Measurements from ENCODE around the gene KRT6A. TPM values are rescaled to one million over a fixed set of nuclear protein-coding genes. Genes with fewer than 3 reads are reported as not detected.
"Not testable (repeated sequence)": the region's sequence is repeated elsewhere in the genome, so short reads cannot be mapped to it uniquely, and the experiment has no call there.

Gene KRT6A
- total and polyA plus RNA-seq, 10 of the 15 experiments (the other 5 are each of a cell fraction or from before 2014, with no cell fraction given), result 0.96 TPM; not detected in 9

DNA sequence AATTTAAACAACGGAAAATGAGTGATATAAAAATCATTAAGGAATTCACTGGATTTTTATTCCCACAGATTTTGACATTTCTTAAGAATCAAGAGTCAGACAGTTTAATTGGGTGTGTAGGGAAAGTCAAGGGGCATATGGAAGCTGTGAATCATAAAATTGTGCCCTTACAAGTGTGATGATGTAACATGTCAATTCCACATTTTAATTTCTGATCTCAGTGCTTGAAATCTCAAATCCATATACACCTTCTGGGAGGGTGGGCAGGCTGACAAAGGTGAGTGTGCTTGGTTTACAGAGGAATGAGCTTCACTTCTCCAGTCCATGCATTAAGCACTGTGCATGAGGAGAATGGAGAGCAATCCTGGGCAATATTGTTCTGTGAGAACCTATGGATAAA lies 1.0 kb upstream of the KRT6A start (continued):
- TF ChIP-seq, protein P1, sequence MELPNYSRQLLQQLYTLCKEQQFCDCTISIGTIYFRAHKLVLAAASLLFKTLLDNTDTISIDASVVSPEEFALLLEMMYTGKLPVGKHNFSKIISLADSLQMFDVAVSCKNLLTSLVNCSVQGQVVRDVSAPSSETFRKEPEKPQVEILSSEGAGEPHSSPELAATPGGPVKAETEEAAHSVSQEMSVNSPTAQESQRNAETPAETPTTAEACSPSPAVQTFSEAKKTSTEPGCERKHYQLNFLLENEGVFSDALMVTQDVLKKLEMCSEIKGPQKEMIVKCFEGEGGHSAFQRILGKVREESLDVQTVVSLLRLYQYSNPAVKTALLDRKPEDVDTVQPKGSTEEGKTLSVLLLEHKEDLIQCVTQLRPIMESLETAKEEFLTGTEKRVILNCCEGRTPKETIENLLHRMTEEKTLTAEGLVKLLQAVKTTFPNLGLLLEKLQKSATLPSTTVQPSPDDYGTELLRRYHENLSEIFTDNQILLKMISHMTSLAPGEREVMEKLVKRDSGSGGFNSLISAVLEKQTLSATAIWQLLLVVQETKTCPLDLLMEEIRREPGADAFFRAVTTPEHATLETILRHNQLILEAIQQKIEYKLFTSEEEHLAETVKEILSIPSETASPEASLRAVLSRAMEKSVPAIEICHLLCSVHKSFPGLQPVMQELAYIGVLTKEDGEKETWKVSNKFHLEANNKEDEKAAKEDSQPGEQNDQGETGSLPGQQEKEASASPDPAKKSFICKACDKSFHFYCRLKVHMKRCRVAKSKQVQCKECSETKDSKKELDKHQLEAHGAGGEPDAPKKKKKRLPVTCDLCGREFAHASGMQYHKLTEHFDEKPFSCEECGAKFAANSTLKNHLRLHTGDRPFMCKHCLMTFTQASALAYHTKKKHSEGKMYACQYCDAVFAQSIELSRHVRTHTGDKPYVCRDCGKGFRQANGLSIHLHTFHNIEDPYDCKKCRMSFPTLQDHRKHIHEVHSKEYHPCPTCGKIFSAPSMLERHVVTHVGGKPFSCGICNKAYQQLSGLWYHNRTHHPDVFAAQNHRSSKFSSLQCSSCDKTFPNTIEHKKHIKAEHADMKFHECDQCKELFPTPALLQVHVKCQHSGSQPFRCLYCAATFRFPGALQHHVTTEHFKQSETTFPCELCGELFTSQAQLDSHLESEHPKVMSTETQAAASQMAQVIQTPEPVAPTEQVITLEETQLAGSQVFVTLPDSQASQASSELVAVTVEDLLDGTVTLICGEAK (IDR thresholded peaks at IDR 0.05; ENCODE audit: borderline replicate concordance), result no peak
- TF ChIP-seq IKZF2 (IDR thresholded peaks at IDR 0.05) (no peak), CREB1 (IDR thresholded peaks at IDR 0.05; ENCODE audit: low read depth) (no peak), ZNF384 (IDR thresholded peaks at IDR 0.05; ENCODE audit: borderline replicate concordance, low read depth, low read length) (no peak)

- H3K4me2 ChIP-seq (ENCODE audit: control insufficient read depth, insufficient read depth); H3K79me2 ChIP-seq (ENCODE audit: control insufficient read depth, insufficient read depth, low read length); RAD21 ChIA-PET (ENCODE audit: unreplicated experiment); H3K4me3 ChIP-seq; H3K9me3 ChIP-seq (replicated peaks; ENCODE audit: control insufficient read depth, insufficient read depth, low read length); DNase-seq (ENCODE audit: low read depth, low spot score); BruUV-seq (replicated peaks); H3K36me3 ChIP-seq (ENCODE audit: control insufficient read depth in 2 of 2, insufficient read depth in 2 of 2, low read length in 1 of 2); H3K4me1 ChIP-seq (ENCODE audit: control insufficient read depth, insufficient read depth, low read length); H2AFZ ChIP-seq (ENCODE audit: control insufficient read depth, low read depth, low read length); in situ Hi-C loops (cut with MboI); SMC1A ChIA-PET (ENCODE audit: uncharacterized antibody, unreplicated experiment); H3K27ac ChIP-seq (ENCODE audit: control insufficient read depth, insufficient read depth); intact Hi-C loops (cut with micrococcal nuclease; ENCODE audit: unreplicated experiment); CTCF ChIA-PET; POLR2A ChIA-PET; H3K9ac ChIP-seq (ENCODE audit: control insufficient read depth, insufficient read depth, low read length); ATAC-seq; H3K27me3 ChIP-seq (replicated peaks in 1 of 2; ENCODE audit: control insufficient read depth in 2 of 2, insufficient read depth in 2 of 2, low read length in 1 of 2); H4K20me1 ChIP-seq (ENCODE audit: control insufficient read depth, insufficient read depth); FAIRE-seq: not testable (repeated sequence)
- 71% methylated on average over 6 of the region's 6 CpGs for WGBS (ENCODE audit: insufficient coverage, insufficient replicate concordance, low lambda C conversion rate, missing lambda C conversion rate)
Observed at GRCh38 chr12:52492405-52492804, 652 bp downstream of the KRT6A start.

DNA sequence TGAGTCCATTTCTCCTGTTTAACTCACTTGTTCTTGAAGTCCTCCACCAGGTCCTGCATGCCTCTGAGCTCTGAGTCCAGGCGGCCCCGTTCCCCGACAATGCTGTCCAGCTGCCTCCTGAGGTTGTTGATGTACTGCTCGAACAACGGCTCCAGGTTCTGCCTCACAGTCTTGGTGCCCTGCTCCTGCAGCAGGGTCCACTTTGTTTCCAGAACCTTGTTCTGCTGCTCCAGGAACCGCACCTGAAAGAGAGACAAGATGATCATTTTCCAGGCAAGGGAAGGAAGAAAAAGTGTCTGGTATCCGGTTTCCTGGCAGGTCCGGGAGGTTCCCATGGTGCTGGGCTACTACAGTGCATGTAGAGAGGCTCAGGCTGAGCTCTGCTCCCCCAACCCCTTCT lies 1.6 kb downstream of the KRT6A start:
- H3K79me2 ChIP-seq (ENCODE audit: control insufficient read depth, insufficient read depth, low read length); H3K36me3 ChIP-seq (ENCODE audit: control insufficient read depth in 2 of 2, insufficient read depth in 2 of 2, low read length in 1 of 2); POLR2A ChIA-PET; DNase-seq (ENCODE audit: low read depth, low spot score); RAD21 ChIA-PET (ENCODE audit: unreplicated experiment); H3K4me3 ChIP-seq; H3K4me1 ChIP-seq (ENCODE audit: control insufficient read depth, insufficient read depth, low read length); ATAC-seq; FAIRE-seq; in situ Hi-C loops (cut with MboI); H3K4me2 ChIP-seq (ENCODE audit: control insufficient read depth, insufficient read depth); H3K27ac ChIP-seq (ENCODE audit: control insufficient read depth, insufficient read depth); H3K9me3 ChIP-seq (replicated peaks; ENCODE audit: control insufficient read depth, insufficient read depth, low read length); H2AFZ ChIP-seq (ENCODE audit: control insufficient read depth, low read depth, low read length); SMC1A ChIA-PET (ENCODE audit: uncharacterized antibody, unreplicated experiment); H4K20me1 ChIP-seq (ENCODE audit: control insufficient read depth, insufficient read depth); H3K9ac ChIP-seq (ENCODE audit: control insufficient read depth, insufficient read depth, low read length); BruUV-seq (replicated peaks); CTCF ChIA-PET; H3K27me3 ChIP-seq (replicated peaks in 1 of 2; ENCODE audit: control insufficient read depth in 2 of 2, insufficient read depth in 2 of 2, low read length in 1 of 2); intact Hi-C loops (cut with micrococcal nuclease; ENCODE audit: unreplicated experiment): not testable (repeated sequence)
- 27% methylated on average over 8 of the region's 8 CpGs for WGBS (ENCODE audit: insufficient coverage, insufficient replicate concordance, low lambda C conversion rate, missing lambda C conversion rate)

Data from GM12878 (cell line).